Ovary (tissue), 9 donors: ENCODE results near the gene WTAP. TPM values are rescaled to one million over a fixed set of nuclear protein-coding genes. Genes with fewer than 3 reads are reported as not detected.

Experiments
- DNase-seq, 5 donors: peaks; one replicate each; pipeline ENCODE4 v3.0.0-alpha.2; 2019 to 2020
- H3K27ac ChIP-seq, 2 donors: fragments of 200-600 bp; one replicate each; pipeline versions ENCODE4 v1.5.1 to v1.8.0; 2019 to 2022
- H3K27me3 ChIP-seq: fragments of 200-600 bp; one replicate; pipeline ENCODE4 v1.8.0; 2022
- H3K36me3 ChIP-seq: fragments of 200-600 bp; sonication (generic); one replicate; pipeline ENCODE4 v1.5.1; 2019
- H3K4me1 ChIP-seq: one replicate; pipeline ENCODE4 v1.8.1; 2013; ENCODE audit warnings: mild to moderate bottlenecking, moderate library complexity; ENCODE audit not compliant: insufficient read depth
- H3K4me3 ChIP-seq: fragments of 200-600 bp; sonication (generic); one replicate; pipeline ENCODE4 v1.5.1; 2017
- H3K9me3 ChIP-seq, 2 donors: fragments of 200-600 bp in 1 of 2; sonication (generic) in 1 of 2; one replicate each; pipeline versions ENCODE4 v1.5.1 to v1.8.1; 2013 to 2019; ENCODE audit warnings: mild to moderate bottlenecking in 1 of 2, moderate library complexity in 1 of 2
- EP300 ChIP-seq: sonication (generic); formaldehyde crosslinking; IDR thresholded peaks from one replicate; pipeline ENCODE4 v1.6.1; 2017; ENCODE audit warnings: antibody characterized with exemption
- POLR2A ChIP-seq: fragments of 450-650 bp; IDR thresholded peaks from one replicate; pipeline ENCODE4 v1.6.1; 2017; ENCODE audit warnings: antibody characterized with exemption, mild to moderate bottlenecking, moderate library complexity
- WGBS, 3 donors: extraction: QIAGEN DNeasy Blood & Tissue Kit in 1 of 3; methylation state at CpG; one replicate each; pipeline versions ENCODE4 v1.1.5 to v1.1.7; 2013 to 2017; 5-methylcytosine and 5-hydroxymethylcytosine counted together
- intact Hi-C, 4 donors: fragments of 100-400 bp; cut with DNase I; formaldehyde crosslinking; loops; one replicate each; pipeline versions ENCODE4 v1.11.0 to v1.15.1; 2022 to 2023
- polyA plus RNA-seq, 2 donors: library from polyadenylated mRNA; stranded (reverse); fragments of 200-250 nt in 1 of 2; fragments of 350-450 nt in 1 of 2; fragmentation: Illumina TruSeq in 1 of 2; extraction: RNeasy Lipid Tissue Mini Kit (QIAGEN cat#74804) in 1 of 2; gene quantifications; one replicate each; pipeline ENCODE4 v1.2.3, GENCODE V29; 2013 to 2014
- total RNA-seq, 7 donors: library from RNA; depleted of rRNA in 2 of 7; stranded (reverse); fragments of >200 nt in 2 of 7; fragmentation: NEBNext Ultra II Directional in 3 of 7; extraction: Animal tissue kit (Norgen Biotek cat#: 25700) in 3 of 7; gene quantifications; one replicate each; pipeline versions ENCODE4 v1.1.0 to v1.2.4, GENCODE V29; 2016 to 2023
- TF ChIP-seq, protein P1 (sequence below), 3 donors: fragments of 450-650 bp in 2 of 3; fragments of 200-600 bp in 1 of 3; IDR thresholded peaks; one replicate each; pipeline versions ENCODE4 v1.5.1 to v1.8.0; 2016 to 2022; ENCODE audit warnings: antibody characterized with exemption in 3 of 3, mild to moderate bottlenecking in 1 of 3
- donor health status: DM: no; HTN: no; CAD: no; lungs with moderate emphysema.
- donor health status: DM: no; HTN: no; CAD: no.
- donor health status: Bipolar disorder and iron deficiency.
- donor health status: DM: yes; HTN: yes; CAD: no.
- donor health status: DM: no; HTN: no; CAD: no.
- donor health status: DM: yes; HTN: yes; CAD: no.

The WTAP gene
- total and polyA plus RNA-seq, 9 donors = 65.3 to 117 (median 95.4) TPM

DNA sequence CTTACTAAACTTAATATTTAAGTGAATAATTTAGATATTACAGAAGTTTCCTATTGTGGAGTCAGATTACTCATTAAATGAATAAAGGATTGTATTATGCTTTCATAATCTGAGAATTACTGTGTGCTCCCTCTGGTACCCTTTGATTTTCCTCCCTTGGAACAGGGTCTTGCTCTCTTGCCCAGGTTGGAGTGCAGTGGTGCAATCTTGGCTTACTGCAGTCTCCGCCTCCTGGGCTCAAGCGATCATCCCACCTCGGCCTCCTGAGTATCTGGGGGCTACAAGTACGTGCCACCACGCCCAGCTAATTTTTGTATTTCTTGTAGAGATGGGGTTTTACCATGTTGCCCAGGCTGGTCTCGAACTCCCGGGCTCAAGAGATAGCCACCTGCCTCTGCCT is 9.6 kb downstream of the WTAP start:
- no peak overlapping the region for H3K27ac ChIP-seq
- no peaks in the 10 kb centered on the region for H3K36me3 ChIP-seq
- intact Hi-C loops = no loop called here
- H3K4me1 ChIP-seq = peaks cover 5% of the 10 kb centered on the region
- no peak for DNase-seq
- H3K27me3 ChIP-seq = no peaks in the 10 kb centered on the region
- no peak overlapping the region for H3K4me3 ChIP-seq
- WGBS, 3 donors = 82 to 93% (median 92%) methylated on average over 7 of the region's 7 CpGs
- H3K9me3 ChIP-seq = no peaks in the 10 kb centered on the region
- TF ChIP-seq POLR2A = no peak
- TF ChIP-seq EP300 = no peak
- TF ChIP-seq, protein P1, sequence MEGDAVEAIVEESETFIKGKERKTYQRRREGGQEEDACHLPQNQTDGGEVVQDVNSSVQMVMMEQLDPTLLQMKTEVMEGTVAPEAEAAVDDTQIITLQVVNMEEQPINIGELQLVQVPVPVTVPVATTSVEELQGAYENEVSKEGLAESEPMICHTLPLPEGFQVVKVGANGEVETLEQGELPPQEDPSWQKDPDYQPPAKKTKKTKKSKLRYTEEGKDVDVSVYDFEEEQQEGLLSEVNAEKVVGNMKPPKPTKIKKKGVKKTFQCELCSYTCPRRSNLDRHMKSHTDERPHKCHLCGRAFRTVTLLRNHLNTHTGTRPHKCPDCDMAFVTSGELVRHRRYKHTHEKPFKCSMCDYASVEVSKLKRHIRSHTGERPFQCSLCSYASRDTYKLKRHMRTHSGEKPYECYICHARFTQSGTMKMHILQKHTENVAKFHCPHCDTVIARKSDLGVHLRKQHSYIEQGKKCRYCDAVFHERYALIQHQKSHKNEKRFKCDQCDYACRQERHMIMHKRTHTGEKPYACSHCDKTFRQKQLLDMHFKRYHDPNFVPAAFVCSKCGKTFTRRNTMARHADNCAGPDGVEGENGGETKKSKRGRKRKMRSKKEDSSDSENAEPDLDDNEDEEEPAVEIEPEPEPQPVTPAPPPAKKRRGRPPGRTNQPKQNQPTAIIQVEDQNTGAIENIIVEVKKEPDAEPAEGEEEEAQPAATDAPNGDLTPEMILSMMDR (IDR thresholded peaks at IDR 0.05) = no peak

DNA sequence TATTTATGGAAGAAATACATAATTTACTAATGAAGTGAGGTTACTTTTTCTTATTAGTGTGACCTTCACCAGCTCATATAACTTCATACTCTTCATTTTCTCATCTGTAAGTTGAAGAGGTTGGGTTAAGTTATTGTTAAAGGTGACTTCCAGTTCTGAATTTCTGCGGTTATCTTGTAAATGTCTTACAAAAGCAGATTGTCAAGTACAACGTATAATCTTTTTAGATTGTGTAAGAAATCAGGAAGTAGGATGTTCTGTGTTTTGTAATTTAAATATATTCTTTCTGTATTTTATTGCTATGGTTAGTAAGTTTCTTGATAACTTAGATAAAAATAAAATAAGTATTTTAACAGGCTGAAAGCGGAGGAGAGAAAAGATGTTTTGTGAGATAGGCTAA is 12.0 kb downstream of the WTAP start:
- WGBS, 3 donors = 67 to 77% (median 72%) methylated on average over 3 of the region's 3 CpGs

DNA sequence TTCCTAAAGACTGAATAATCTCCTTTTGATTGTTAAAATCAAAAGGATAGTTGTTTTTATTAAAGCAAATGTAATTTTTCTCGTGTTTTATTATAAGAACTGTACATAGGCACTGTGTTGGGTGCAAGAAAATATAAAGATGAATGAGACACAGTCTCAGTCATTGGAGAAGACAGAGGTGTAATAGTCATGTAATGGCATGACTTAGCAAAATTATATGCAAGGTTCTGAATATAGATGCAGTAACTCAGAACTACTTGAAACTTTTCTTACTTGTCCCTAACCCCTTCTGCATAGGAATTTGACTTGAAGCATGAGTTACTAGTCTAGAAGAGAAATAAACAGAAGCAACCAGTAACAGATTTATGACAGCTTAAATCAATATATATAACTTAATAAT is 14.9 kb downstream of the WTAP start:
- Histone ChIP-seq H3K27me3 (no peaks in the 10 kb centered on the region), H3K4me3 (no peak overlapping the region), H3K4me1 (no peaks in the 10 kb centered on the region), H3K36me3 (no peaks in the 10 kb centered on the region), H3K27ac (no peak overlapping the region), H3K9me3 (no peaks in the 10 kb centered on the region)
- intact Hi-C loops = no loop called here
- TF ChIP-seq POLR2A (no peak), EP300 (no peak)
- TF ChIP-seq, protein P1 (IDR thresholded peaks at IDR 0.05) = no peak
- DNase-seq = no peak
- WGBS, 3 donors = 82 to 90% (median 89%) methylated on average over 1 of the region's 1 CpG

More for the DNA sequence above, 12.0 kb downstream of the WTAP start:
- Histone ChIP-seq H3K9me3 (no peaks in the 10 kb centered on the region), H3K36me3 (no peaks in the 10 kb centered on the region), H3K4me1 (peaks cover 2% of the 10 kb centered on the region), H3K27me3 (no peaks in the 10 kb centered on the region), H3K4me3 (no peak overlapping the region), H3K27ac (no peak overlapping the region)
- no peak for TF ChIP-seq EP300
- no peak for TF ChIP-seq POLR2A
- TF ChIP-seq, protein P1 (IDR thresholded peaks at IDR 0.05) = no peak
- intact Hi-C loops = no loop called here
- no peak for DNase-seq

DNA sequence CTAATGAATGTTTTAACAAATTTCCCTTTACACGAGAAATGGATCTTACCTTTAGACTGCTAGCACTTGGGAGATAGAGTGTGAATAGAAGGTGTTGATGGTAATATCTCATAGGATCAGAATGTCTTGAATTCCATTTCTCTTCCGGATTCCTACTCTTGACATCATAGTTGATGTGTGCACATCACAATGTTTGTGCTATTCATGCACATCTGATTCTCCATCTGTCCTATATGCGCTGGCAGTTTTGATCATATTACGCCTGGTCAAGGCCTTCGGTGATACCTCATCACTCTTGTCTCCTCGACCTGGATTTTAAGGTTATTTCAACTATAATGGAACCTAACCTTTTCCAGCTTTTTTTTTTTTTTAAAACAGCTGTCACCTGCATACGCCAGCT is 17.8 kb downstream of the WTAP start:
- Histone ChIP-seq H3K9me3 (no peaks in the 10 kb centered on the region), H3K27ac (no peak overlapping the region), H3K4me1 (no peaks in the 10 kb centered on the region), H3K36me3 (no peaks in the 10 kb centered on the region), H3K4me3 (no peak overlapping the region), H3K27me3 (no peaks in the 10 kb centered on the region)
- DNase-seq = no peak
- WGBS, 3 donors = 86 to 89% (median 87%) methylated on average over 7 of the region's 7 CpGs
- no peak for TF ChIP-seq EP300
- no peak for TF ChIP-seq POLR2A
- TF ChIP-seq, protein P1 (IDR thresholded peaks at IDR 0.05) = no peak
- intact Hi-C loops = no loop called here
